22Rv1 (cell line): Measurements from ENCODE around the gene FAM181A.

ENCODE experiments used
- H3K27ac ChIP-seq: fragments of 450-650 bp; 2 replicates; pipeline ENCODE4 v1.5.1; 2017
- ZFX ChIP-seq: fragments of 450-650 bp; IDR thresholded peaks from 2 replicates; pipeline ENCODE4 v1.6.1; 2017; ENCODE audit warnings: antibody characterized with exemption, borderline replicate concordance
- TF ChIP-seq, protein P1 (sequence below): fragments of 450-650 bp; IDR thresholded peaks from 2 replicates; pipeline ENCODE4 v1.5.1; 2017; ENCODE audit warnings: mild to moderate bottlenecking

Gene FAM181A

DNA sequence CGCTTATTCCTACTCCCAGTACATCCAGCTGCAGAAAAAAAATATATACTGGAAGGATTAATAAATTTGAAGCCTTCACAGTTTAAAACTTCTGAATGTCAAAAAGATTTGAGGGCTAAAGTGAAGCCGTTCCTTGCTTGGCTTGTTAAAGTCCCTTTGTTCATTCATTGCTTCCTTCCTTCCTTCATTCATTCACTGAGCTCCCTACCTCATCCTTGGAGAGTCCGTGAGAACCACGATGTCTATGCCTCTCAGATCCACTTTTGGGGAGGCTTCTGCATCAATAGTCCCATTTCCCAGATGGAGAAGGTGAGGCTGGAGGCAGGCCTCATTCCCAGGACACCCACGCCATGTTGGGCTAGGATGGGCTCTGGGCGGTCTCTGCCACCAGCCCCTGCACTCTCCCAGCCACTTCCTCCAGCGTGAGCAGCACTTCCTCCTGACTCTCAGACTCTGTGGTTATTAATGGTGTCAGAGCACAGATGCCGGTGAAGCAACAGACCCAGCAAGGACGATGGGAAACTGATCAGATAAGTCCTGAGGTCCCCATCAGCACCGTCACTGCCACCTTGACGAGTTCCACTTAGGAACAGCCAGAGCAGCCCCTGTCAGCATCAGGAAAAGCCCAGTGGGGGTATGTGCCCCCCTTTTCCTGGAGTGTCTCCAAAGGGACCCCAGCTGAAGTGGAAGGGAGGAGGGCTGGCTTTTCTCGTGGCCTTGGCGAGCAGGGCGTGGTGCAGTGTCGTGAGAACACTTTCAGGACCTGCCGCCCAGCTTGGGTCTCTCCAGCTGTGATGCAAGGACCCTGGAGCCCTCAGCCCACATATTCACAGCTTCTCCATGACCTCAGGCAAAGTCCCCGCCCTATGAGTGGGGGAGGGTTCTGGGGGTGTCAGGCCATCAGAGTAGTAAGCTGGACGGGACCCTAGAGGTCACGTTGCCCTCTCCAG is 28.0 kb downstream of the FAM181A start:
- no peak overlapping the region for H3K27ac ChIP-seq
- TF ChIP-seq, protein P1, sequence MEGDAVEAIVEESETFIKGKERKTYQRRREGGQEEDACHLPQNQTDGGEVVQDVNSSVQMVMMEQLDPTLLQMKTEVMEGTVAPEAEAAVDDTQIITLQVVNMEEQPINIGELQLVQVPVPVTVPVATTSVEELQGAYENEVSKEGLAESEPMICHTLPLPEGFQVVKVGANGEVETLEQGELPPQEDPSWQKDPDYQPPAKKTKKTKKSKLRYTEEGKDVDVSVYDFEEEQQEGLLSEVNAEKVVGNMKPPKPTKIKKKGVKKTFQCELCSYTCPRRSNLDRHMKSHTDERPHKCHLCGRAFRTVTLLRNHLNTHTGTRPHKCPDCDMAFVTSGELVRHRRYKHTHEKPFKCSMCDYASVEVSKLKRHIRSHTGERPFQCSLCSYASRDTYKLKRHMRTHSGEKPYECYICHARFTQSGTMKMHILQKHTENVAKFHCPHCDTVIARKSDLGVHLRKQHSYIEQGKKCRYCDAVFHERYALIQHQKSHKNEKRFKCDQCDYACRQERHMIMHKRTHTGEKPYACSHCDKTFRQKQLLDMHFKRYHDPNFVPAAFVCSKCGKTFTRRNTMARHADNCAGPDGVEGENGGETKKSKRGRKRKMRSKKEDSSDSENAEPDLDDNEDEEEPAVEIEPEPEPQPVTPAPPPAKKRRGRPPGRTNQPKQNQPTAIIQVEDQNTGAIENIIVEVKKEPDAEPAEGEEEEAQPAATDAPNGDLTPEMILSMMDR = no peak
- TF ChIP-seq ZFX = no peak

DNA sequence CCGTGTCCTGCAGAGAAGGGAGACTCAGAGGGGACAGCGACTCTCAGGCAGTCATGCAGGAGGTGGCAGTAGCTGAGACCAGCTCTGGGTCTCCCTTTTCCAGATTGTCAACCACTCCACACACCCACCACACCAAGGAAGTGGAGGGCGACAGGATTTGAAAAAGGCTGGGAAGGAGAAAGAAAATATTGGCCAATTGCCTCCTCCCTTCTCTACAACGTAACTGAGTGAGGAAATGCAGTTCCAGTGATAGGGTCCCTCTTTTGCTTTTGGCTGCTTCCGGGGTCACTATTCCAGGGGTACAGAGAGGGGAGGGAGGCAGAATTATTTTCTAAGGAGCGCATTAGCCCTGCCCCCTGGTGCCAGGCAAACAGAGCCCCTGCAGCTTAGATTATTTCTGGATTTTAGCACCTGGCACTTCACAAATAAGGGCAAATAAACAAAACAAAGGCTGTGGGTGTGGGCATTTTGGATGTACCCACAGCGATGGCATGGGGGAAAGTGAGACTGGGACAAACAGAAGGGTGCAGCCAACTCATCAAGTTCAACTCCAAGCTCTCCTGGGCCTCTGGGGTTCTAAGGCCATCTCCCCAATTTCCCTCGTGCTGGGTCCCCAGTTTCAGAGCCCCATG is 28.8 kb downstream of the FAM181A start:
- TF ChIP-seq, protein P1 = no peak
- TF ChIP-seq ZFX = no peak
- H3K27ac ChIP-seq = no peak overlapping the region

DNA sequence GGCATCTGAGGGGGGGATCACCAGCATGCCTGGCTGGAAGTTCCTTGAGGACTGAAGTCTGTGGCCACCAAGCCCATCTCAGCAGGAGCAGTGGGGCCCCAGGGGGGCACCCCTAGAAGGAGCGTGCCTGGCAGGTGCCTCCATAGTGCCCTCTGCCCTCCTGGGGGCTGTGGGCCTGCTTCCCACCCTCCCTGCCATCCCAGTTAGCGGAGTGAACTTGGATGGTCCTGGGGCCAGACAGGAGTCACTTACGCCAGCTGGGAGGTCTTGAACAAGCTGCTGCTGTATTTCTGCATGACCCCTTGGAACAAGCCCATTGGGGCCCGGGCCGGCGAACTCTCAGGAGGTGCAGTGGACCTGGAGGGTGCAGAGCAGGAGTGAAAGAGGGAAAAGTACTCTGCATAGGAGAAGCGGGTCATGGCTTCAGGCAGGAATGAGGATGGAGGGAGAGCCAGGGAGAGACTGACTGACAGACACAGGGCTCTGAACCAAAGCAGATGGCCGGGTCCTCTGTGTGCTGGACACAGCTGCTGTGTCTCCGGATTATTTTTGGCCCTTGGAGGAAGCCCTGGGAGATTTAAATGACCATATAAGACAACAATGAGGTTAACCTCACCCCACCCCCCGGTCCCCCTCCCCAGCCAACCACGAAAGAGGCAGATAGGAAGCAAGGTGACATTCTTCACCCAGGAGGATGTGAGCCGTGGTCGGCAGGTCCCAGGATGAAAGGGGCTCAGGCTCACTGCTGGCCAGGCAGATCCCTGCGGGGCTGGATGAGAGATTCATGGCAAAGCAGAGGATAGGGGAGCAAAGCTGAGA is 29.6 kb downstream of the FAM181A start:
- TF ChIP-seq ZFX = no peak
- TF ChIP-seq, protein P1 = no peak
- H3K27ac ChIP-seq = no peak overlapping the region

DNA sequence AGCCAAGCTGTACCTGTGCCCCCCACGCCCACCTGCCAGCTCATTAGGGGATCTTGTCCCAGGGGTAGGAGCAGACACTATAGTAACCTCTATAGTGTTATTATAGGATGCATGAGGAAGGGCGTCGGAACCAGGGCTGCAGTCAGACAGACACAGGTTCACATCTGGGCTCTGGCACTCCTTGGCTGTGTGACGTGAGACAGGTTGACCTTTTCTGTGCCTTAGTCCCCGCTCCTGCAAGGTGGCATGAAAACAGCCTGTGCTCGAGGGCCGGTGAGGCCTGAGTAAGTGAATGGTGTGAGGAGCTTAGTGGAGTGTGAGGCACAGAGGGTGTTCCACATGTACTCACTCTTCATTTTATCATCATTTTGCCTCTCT is 30.2 kb downstream of the FAM181A start:
- no peak overlapping the region for H3K27ac ChIP-seq
- TF ChIP-seq ZFX = no peak
- TF ChIP-seq, protein P1 = no peak

DNA sequence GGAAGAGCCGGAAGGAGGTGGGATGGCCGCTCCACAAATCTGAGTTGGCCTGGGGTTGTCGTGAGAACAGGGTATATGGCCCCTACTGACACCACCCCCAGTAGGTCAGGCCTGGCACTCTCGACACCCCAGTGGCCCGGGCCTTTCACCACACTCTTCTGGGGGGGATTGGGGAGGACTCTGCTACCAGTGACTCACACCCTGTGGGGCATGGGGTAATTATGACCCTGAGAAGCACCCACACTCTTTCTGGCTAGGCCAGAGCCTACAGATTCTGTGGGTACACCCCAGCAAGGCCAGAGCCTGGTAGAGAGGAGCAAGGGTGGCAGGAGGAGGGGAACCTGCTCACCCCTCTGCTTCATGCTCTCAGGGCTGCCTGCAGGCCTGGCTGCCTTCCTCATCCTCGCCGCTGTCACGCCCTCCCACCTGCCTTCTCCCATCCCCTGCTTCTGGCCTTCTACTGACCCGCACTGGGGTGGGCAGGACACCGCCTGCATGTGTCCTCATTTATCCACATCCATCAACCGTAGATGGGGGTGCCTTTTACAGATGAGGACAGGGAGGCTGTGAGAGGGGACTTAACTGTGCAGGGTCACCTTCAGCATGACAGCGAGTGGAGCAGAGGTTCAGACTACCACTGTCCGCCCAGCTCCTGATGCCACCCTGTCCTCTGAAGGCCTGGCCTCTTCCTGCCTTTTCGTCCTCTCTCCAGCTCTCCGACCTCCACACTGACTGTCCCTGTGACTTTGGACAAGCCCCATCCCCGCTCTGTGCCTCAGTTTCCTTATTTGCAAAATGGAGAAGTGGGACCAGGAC is 30.8 kb downstream of the FAM181A start:
- TF ChIP-seq, protein P1 = no peak
- TF ChIP-seq ZFX = no peak
- no peak overlapping the region for H3K27ac ChIP-seq

DNA sequence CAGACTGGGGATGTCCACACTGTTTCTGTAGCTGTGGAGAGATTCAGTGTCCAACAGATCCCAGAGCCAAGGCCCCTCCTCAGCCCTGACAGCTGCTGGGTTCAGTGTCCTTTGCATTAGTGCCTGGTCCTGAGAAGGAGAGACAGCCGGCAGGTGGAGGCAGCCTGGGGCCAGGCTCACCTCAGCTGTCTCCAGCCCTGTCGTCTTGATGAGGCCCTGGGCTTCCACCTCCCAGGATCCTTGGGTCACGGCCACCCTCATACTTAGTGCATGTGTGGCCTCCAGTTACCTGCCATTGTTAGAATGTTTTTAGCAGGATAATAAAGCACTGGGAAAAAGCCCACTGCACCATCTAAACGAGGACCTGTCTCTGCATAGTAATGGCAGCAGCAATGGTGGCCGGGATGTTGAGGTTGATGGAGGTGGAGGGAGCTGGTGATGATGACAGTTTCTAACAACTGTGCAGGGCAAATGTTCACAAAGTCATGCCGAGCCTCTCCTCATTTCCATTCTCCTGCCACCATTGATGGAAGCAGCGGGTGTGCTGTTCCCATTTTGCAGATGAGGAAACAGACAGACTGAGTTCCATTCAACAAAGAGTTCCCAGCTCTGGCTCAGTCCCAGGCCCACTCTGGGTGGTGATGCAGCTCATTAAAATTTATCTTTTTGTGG is 31.6 kb downstream of the FAM181A start:
- H3K27ac ChIP-seq = no peak overlapping the region
- no peak for TF ChIP-seq ZFX
- TF ChIP-seq, protein P1 = no peak
